WTC11 (cell line): ENCODE results near the gene TACR1. TPM values are rescaled to one million over a fixed set of nuclear protein-coding genes. Genes with fewer than 3 reads are reported as not detected.

Source experiments
- ATAC-seq: fragments of 200-7000 bp; cut with Tn5 transposase; 2 replicates; pipeline ENCODE4 v1.10.0; 2021; ENCODE audit warnings: mild to moderate bottlenecking, moderate library complexity
- CTCF ChIA-PET: fragments of 300-600 bp; sonication (Branson Sonifier 250); formaldehyde crosslinking; loops from one replicate; lab custom pipeline; 2021; ENCODE audit warnings: antibody characterized with exemption; lab: Charles Lee
- POLR2A ChIA-PET: fragments of 350-600 bp; sonication (Branson Sonifier 250); formaldehyde crosslinking; loops from one replicate; lab custom pipeline; 2021; ENCODE audit warnings: antibody characterized with exemption; lab: Charles Lee
- DNase-seq: peaks from one replicate; pipeline ENCODE4 v3.0.0; 2021; ENCODE audit warnings: low spot score
- H3K27ac Mint-ChIP-seq: 2 replicates; pipeline ENCODE4 v1.8.0; 2021; ENCODE audit warnings: mixed read lengths
- H3K27me3 Mint-ChIP-seq: 2 replicates; pipeline ENCODE4 v1.8.0; 2021; ENCODE audit warnings: low read depth, mild to moderate bottlenecking, moderate library complexity, mixed read lengths
- H3K36me3 Mint-ChIP-seq: 2 replicates; pipeline ENCODE4 v1.8.0; 2021; ENCODE audit warnings: mixed read lengths
- H3K4me1 Mint-ChIP-seq: 2 replicates; pipeline ENCODE4 v1.8.0; 2022; ENCODE audit warnings: mixed read lengths
- H3K4me3 Mint-ChIP-seq: 2 replicates; pipeline ENCODE4 v1.8.0; 2021; ENCODE audit warnings: mild to moderate bottlenecking, moderate library complexity, mixed read lengths
- H3K9me3 Mint-ChIP-seq: 2 replicates; pipeline ENCODE4 v1.8.0; 2021; ENCODE audit warnings: mixed read lengths
- EMX1 ChIP-seq: fragments of 250-450 bp; sonication (Bioruptor Pico); IDR thresholded peaks from 2 replicates; pipeline ENCODE4 v1.8.0; 2021; ENCODE audit warnings: mild to moderate bottlenecking
- GABPB1 ChIP-seq: sonication (generic); formaldehyde crosslinking; IDR thresholded peaks from 2 replicates; pipeline ENCODE4 v1.8.1; 2023; ENCODE audit warnings: mild to moderate bottlenecking, missing genetic modification reagents
- JUN ChIP-seq: sonication (generic); formaldehyde crosslinking; IDR thresholded peaks from 2 replicates; pipeline ENCODE4 v1.8.0; 2023; ENCODE audit warnings: mild to moderate bottlenecking, missing genetic modification reagents
- MAX ChIP-seq: sonication (generic); formaldehyde crosslinking; IDR thresholded peaks from 2 replicates; pipeline ENCODE4 v1.8.0; 2022; ENCODE audit warnings: mild to moderate bottlenecking, missing genetic modification reagents
- MXD4 ChIP-seq: fragments of 250-450 bp; sonication (Bioruptor Pico); IDR thresholded peaks from 2 replicates; pipeline ENCODE4 v1.8.0; 2021; ENCODE audit warnings: mild to moderate bottlenecking, moderate library complexity, borderline replicate concordance
- NFATC4 ChIP-seq: fragments of 250-450 bp; sonication (Bioruptor Pico); IDR thresholded peaks from 2 replicates; pipeline ENCODE4 v1.9.0; 2021; ENCODE audit warnings: mild to moderate bottlenecking
- PRDM15 ChIP-seq: sonication (generic); formaldehyde crosslinking; IDR thresholded peaks from 2 replicates; pipeline ENCODE4 v1.8.0; 2022; ENCODE audit warnings: missing genetic modification reagents
- PREB ChIP-seq: sonication (generic); formaldehyde crosslinking; IDR thresholded peaks from 2 replicates; pipeline ENCODE4 v1.8.1; 2022; ENCODE audit warnings: mild to moderate bottlenecking, missing genetic modification reagents, moderate library complexity, borderline replicate concordance
- SP1 ChIP-seq: sonication (generic); formaldehyde crosslinking; conservative IDR thresholded peaks from 2 replicates; pipeline ENCODE4 v1.8.1; 2022; ENCODE audit warnings: missing genetic modification reagents
- TEAD1 ChIP-seq: sonication (generic); formaldehyde crosslinking; IDR thresholded peaks from 2 replicates; pipeline ENCODE4 v1.8.0; 2022; ENCODE audit warnings: mild to moderate bottlenecking, missing genetic modification reagents
- TEAD4 ChIP-seq: sonication (generic); formaldehyde crosslinking; IDR thresholded peaks from 2 replicates; pipeline ENCODE4 v1.8.0; 2022; ENCODE audit warnings: mild to moderate bottlenecking, missing genetic modification reagents
- ZNF138 ChIP-seq: sonication (generic); formaldehyde crosslinking; conservative IDR thresholded peaks from 2 replicates; pipeline ENCODE4 v1.8.1; 2022; ENCODE audit warnings: mild to moderate bottlenecking, moderate library complexity, missing genetic modification reagents
- ZNF263 ChIP-seq: sonication (generic); formaldehyde crosslinking; IDR thresholded peaks from 2 replicates; pipeline ENCODE4 v1.8.1; 2022; ENCODE audit warnings: low read depth, mild to moderate bottlenecking, moderate library complexity, missing genetic modification reagents
- ZNF281 ChIP-seq: sonication (generic); formaldehyde crosslinking; IDR thresholded peaks from 2 replicates; pipeline ENCODE4 v1.8.0; 2023; ENCODE audit warnings: mild to moderate bottlenecking, missing genetic modification reagents
- ZNF512 ChIP-seq: sonication (generic); formaldehyde crosslinking; IDR thresholded peaks from 2 replicates; pipeline ENCODE4 v1.8.1; 2022; ENCODE audit warnings: missing genetic modification reagents, borderline replicate concordance
- total RNA-seq: library from RNA; stranded (reverse); gene quantifications from 3 replicates; pipeline ENCODE4 v1.2.3, GENCODE V29; 2021
- TF ChIP-seq, protein P1 (sequence below): sonication (generic); formaldehyde crosslinking; IDR thresholded peaks from 2 replicates; pipeline ENCODE4 v1.8.1; 2022; ENCODE audit warnings: low read depth, mild to moderate bottlenecking, moderate library complexity, missing genetic modification reagents, borderline replicate concordance
- TF ChIP-seq, protein P2 (sequence below): sonication (generic); formaldehyde crosslinking; IDR thresholded peaks from 2 replicates; pipeline ENCODE4 v1.8.1; 2023; ENCODE audit warnings: mild to moderate bottlenecking, moderate library complexity, missing genetic modification reagents
- TF ChIP-seq, protein P3 (sequence below): sonication (generic); formaldehyde crosslinking; IDR thresholded peaks from 2 replicates; pipeline ENCODE4 v1.8.1; 2022; ENCODE audit warnings: low read depth, missing genetic modification reagents, borderline replicate concordance
- TF ChIP-seq, protein P4 (sequence below): sonication (generic); formaldehyde crosslinking; IDR thresholded peaks from 2 replicates; pipeline ENCODE4 v1.8.0; 2022; ENCODE audit warnings: mild to moderate bottlenecking, missing genetic modification reagents

The TACR1 gene
- total RNA-seq, 1 experiment from 2014 or later: 0.13 TPM

DNA sequence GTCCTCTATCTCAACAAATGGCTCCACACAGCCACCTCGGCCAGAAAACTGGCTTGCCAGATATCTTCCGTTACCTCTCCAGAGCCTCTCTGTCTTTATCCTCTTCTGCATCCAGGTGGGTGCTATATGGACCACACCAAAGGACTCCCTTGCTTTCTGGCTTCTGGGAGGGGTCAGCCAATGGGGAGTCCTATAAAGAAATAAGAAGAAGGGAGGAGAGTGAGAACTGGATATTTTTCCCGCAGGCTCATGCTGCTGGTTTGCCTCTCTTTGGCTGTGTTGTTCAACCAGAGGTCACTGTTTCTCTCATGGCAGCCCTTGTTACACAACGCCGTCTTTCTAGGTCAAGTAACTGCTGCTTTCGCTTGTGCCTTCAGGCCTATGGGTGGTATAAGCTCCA is 168.1 kb downstream of the TACR1 start (continued):
- TF ChIP-seq ZNF512 (no peak), MAX (CRISPR knock-in tag) (no peak), EMX1 (CRISPR knock-in tag) (no peak), ZNF138 (CRISPR knock-in tag) (no peak), PREB (CRISPR knock-in tag) (no peak), MXD4 (no peak), ZNF263 (no peak)
- TF ChIP-seq, protein P1, sequence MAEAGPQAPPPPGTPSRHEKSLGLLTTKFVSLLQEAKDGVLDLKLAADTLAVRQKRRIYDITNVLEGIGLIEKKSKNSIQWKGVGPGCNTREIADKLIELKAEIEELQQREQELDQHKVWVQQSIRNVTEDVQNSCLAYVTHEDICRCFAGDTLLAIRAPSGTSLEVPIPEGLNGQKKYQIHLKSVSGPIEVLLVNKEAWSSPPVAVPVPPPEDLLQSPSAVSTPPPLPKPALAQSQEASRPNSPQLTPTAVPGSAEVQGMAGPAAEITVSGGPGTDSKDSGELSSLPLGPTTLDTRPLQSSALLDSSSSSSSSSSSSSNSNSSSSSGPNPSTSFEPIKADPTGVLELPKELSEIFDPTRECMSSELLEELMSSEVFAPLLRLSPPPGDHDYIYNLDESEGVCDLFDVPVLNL (CRISPR knock-in tag): no peak
- TF ChIP-seq, protein P2, sequence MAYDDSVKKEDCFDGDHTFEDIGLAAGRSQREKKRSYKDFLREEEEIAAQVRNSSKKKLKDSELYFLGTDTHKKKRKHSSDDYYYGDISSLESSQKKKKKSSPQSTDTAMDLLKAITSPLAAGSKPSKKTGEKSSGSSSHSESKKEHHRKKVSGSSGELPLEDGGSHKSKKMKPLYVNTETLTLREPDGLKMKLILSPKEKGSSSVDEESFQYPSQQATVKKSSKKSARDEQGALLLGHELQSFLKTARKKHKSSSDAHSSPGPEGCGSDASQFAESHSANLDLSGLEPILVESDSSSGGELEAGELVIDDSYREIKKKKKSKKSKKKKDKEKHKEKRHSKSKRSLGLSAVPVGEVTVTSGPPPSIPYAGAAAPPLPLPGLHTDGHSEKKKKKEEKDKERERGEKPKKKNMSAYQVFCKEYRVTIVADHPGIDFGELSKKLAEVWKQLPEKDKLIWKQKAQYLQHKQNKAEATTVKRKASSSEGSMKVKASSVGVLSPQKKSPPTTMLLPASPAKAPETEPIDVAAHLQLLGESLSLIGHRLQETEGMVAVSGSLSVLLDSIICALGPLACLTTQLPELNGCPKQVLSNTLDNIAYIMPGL (CRISPR knock-in tag): no peak

DNA sequence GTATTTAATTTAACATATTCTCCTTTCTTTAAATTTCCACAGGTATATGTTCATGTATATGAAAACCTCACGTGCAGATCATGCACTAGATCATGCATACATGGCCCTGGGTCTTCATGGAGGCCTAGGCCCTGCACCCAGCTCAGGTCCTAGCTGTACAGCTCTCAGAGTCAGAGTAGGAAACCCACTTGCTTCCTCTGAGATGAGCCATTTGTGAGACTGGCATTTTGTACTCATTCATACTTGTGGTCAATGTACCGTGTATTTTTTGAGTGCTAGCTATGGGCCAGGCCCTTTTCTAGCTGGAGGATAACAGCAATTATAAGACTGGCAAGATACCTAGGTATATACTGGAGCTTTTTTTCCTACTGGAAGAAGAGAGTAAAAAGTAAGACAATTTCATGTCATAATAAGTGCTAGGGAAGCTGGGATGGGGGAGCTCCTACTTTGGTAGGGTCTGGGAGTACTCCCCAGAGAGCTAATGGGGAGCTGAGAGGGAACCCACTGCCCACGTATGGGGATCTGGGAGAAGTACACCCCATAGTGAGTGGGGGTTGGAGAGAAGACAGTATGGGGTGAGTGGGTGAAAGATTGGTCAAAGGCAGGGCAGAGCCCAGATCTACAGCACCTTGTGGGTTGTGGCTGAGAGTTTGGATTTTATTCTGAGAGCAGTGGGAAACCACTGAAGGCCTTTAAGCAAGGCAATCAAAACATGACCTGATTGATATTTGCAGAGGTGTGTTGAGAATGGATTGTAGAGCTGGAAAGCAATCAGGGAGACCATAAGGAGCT is 168.9 kb downstream of the TACR1 start:
- H3K9me3 Mint-ChIP-seq: no peaks in the 10 kb centered on the region
- no peak overlapping the region for H3K4me3 Mint-ChIP-seq
- no peaks in the 10 kb centered on the region for H3K36me3 Mint-ChIP-seq
- no peak for DNase-seq
- ATAC-seq: no peak
- ChIA-PET CTCF (no interaction called here), POLR2A (no interaction called here)
- no peaks in the 10 kb centered on the region for H3K4me1 Mint-ChIP-seq
- TF ChIP-seq ZNF281 (CRISPR knock-in tag) (no peak), GABPB1 (CRISPR knock-in tag) (no peak), NFATC4 (no peak), JUN (CRISPR knock-in tag) (no peak), TEAD1 (CRISPR knock-in tag) (no peak), TEAD4 (no peak), SP1 (no peak), PRDM15 (CRISPR knock-in tag) (no peak)
- TF ChIP-seq, protein P3, sequence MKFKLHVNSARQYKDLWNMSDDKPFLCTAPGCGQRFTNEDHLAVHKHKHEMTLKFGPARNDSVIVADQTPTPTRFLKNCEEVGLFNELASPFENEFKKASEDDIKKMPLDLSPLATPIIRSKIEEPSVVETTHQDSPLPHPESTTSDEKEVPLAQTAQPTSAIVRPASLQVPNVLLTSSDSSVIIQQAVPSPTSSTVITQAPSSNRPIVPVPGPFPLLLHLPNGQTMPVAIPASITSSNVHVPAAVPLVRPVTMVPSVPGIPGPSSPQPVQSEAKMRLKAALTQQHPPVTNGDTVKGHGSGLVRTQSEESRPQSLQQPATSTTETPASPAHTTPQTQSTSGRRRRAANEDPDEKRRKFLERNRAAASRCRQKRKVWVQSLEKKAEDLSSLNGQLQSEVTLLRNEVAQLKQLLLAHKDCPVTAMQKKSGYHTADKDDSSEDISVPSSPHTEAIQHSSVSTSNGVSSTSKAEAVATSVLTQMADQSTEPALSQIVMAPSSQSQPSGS (CRISPR knock-in tag): no peak
- TF ChIP-seq, protein P4, sequence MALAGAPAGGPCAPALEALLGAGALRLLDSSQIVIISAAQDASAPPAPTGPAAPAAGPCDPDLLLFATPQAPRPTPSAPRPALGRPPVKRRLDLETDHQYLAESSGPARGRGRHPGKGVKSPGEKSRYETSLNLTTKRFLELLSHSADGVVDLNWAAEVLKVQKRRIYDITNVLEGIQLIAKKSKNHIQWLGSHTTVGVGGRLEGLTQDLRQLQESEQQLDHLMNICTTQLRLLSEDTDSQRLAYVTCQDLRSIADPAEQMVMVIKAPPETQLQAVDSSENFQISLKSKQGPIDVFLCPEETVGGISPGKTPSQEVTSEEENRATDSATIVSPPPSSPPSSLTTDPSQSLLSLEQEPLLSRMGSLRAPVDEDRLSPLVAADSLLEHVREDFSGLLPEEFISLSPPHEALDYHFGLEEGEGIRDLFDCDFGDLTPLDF: no peak
- H3K27me3 Mint-ChIP-seq: no peaks in the 10 kb centered on the region; the same call in 1 of the 2 replicates
- H3K27ac Mint-ChIP-seq: no peak overlapping the region
